GM19035 (cell line): ENCODE measurements around the gene IPO5.
"Not testable (repeated sequence)": the region's sequence is repeated elsewhere in the genome, so short reads cannot be mapped to it uniquely, and the experiment has no call there.

Experiments
- ATAC-seq: cut with Tn5 transposase; IDR thresholded peaks from one replicate; pipeline ENCODE4 v1.9.1; 2021; ENCODE audit not compliant: unreplicated experiment

The IPO5 gene

GRCh38 chr13:97948041-97948440, 5.4 kb upstream of the IPO5 start:
- ATAC-seq = no peak

DNA sequence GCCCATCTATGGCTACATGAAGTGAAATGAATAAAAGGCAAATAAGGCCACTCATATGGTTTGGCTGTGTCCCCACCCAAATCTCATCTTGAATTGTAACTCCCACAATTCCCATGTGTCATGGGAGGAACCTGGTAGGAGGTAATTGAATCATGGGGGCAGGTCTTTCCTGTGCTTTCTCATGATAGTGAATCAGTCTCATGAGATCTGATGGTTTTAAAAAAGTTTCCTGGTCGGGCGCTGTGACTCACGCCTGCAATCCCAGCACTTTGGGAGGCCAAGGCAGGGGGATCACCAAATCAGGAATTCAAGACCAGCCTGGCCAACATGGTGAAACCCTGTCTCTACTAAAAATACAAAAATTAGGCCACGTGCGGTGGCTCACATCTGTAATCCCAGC, 4.2 kb upstream of the IPO5 start:
- not testable (repeated sequence) for ATAC-seq

GRCh38 chr13:97951376-97951775, 2.1 kb upstream of the IPO5 start:
- no peak for ATAC-seq

GRCh38 chr13:97952831-97953230, 644 bp upstream of the IPO5 start:
- ATAC-seq = peak; percentile 64

DNA sequence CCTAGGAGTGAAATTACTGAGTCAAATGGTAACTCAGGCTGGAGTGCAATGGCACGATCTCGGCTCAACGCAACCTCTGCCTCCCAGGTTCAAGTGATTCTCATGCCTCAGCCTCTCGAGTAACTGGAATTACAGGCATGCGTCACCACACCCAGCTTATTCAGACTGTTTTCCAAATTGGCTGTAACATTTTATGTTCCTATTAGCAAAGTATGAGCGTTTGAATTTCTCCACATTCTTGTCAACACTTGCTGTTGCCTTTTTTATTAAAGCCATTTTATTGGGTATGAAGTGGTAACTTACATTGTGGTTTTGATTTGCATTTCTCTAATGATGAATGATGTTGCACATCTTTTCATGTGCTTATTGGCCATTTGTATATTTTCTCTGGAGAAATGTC, 7.9 kb downstream of the IPO5 start:
- no peak for ATAC-seq

GRCh38 chr13:97962887-97963286, 9.4 kb downstream of the IPO5 start:
- no peak for ATAC-seq

DNA sequence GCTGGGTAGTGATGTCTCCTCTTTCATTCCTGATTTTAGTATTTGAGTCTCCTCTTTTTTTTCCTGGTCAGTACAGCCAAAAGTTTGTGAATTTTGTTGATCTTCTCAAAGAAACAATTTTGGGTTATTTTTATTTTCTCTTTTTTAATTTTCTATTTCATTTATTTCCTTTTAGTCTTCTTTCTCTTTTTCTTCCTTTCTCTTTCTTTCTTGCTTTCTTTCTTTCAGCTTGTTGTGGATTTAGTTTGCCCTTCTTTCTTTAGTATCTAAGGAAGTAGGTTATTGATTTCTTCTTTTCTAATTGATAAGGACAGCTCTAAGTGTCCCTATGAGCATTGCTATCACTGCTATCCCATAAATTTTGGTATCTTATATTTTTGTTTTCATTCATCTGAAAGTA, 13.8 kb downstream of the IPO5 start:
- no peak for ATAC-seq

- ATAC-seq = no peak
Observed at GRCh38 chr13:97967948-97968347, 14.5 kb downstream of the IPO5 start.

DNA sequence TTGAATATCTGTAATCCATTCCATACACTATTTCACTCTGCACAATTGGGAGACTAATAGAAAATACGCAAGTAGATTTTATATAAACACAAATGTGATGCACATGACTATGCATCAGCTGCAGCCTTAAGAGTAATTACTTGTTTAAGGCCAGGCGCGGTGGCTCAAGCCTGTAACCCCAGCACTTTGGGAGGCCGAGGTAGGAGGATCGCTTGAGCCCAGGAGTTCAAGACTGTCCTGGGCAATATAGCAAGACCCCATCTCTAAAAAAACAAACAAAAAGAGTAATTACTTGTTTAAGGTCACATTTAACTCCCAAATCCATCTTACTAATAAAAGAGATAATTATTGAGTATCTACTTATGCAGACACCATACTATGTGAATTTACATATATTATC, 18.0 kb downstream of the IPO5 start:
- no peak for ATAC-seq

- ATAC-seq = no peak
Observed at GRCh38 chr13:97974773-97975172, 21.3 kb downstream of the IPO5 start.

DNA sequence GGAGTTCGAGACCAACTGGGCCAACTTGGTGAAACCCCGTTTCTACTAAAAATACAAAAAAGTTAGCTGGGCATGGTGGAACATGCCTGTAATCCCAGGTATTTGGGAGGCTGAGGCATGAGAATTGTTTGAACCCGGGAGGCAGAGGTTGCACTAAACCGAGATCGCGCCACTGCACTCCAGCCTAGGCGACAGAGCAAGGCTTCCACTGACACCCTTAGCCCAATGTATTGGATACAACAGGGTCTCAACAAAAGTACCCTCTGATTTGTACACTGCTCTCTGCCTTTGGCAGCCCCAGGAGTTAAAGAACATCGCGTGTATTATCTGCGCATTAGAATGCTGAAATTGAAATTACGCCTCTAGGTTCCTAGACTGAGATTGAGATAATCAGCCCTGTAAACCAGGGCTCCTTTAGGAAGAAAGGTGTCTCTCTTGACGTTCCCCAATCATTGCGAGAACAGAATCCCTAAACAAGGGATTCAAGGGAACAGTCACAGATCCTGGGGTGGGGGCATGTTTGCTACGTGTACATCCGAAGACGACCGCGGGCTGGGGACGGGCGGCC, 21.9 kb downstream of the IPO5 start:
- peak; percentile 1 for ATAC-seq

DNA sequence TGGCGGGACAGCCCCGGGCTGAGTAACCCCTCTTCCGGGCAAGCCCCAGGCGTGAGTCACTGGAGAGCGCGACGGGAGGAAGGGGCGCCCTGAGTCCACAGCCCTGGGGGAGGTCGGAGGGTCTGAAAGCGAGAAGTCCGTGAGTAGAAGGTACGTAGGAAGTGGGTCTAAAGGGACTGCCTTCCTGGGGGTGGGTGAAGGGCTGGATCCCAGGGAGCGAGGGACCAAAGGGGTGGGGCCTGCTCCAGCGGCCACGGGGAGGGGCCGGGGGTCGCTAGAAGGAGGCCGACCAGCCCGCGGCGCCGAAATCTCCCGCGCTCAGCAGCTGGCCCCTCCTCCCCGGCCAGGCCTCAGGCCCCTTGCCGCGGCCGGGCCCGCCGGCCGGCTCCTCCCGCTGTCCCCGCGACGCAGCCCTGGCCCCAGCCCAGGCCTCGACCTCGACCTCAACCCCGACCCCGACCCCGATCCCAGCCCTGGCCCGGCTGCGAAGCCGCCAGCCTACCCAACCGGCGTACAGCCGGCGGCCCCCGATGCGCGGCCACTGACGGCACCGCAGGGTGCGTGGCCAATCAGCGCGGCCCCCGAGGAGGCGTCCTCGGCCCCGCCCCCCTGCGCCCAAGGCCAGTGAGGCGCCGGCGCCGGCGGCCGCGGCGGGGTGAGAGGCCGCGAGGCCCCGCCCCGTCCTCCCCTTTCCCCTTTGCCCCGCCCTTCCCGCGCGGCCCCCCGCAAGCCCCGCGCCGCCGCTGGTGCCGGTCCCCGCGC, 22.6 kb downstream of the IPO5 start:
- peak; percentile 88 for ATAC-seq

DNA sequence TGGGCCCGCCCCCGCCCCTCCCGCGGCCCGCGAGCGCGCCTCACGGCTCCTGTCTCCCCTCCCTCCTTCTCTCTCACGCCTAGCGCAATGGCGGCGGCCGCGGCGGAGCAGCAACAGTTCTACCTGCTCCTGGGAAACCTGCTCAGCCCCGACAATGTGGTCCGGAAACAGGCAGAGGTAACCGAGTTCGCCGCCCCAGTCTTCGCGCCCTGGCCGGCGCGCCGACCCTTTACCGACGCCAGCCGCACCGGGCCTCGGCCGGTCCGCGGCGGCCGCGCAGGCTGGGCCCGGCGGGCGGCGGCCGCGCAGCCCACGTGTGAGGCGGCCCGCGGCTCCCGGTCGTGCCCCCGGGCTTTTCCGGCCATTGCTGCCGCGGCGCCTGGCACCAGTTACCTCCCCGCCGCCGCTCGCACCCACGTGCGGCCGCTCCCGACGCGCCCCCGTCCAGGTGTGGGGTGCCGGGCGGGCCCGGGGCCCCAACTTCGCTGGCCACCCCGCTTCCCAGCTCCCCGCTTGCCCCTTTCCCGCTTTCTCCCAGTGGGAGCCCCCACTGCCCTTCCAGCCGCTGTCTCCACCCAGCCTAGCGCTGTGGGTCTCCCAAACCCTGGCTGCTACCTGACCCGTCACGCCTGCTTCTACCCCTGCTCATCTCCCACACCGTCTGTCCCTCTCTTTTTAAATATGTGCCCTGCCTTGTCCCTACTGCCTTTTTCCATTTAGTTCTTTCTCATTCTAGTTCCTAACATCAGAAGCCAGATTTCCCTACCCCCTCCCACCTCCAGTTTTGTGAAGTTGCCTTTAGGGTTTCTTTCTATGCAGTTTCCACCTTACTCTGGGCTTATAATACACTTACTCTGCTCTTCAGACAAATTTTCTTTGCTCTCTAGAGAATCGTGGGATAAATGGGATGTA, 23.4 kb downstream of the IPO5 start:
- ATAC-seq = peak; percentile 34

DNA sequence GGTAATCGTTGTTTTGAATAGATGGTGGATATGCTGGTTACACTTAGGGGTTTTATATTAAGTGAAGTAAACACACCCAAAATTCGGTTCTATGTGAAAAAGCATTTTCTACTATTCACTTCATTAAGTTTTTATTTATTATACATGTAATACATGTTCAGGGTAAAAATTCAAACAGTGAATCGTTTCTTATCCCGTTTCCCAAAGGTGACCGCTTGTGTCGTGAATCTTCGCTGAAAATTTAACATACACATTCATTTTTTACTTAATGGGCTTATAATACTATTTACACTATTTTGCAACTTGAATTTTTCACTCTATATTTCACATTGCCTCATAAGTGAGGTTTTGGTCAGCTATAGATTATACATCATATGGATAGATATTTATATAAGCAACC, 24.5 kb downstream of the IPO5 start:
- no peak for ATAC-seq

GRCh38 chr13:97978651-97979050, 25.2 kb downstream of the IPO5 start:
- no peak for ATAC-seq

- no peak for ATAC-seq
Observed at GRCh38 chr13:97979051-97979450, 25.6 kb downstream of the IPO5 start.

DNA sequence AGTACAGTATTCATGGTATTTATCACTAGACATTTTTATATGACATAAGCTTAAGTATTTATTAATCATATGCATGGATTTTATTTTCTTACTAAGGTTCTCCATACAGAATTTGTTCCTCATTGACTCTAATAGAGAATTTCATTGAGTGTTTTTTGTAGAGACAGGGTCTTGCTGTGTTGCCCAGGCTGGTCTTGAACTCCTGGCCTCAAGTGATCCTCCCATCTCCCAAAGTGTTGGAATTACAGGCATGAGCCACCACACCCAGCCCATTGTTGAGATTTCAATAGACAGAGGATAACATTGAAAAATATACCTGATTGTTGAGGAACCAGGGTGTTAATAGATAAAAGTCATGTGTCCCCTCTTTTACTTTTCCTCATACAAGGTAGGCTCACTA, 26.1 kb downstream of the IPO5 start:
- no peak for ATAC-seq

- ATAC-seq = no peak
Observed at GRCh38 chr13:97982286-97982685, 28.8 kb downstream of the IPO5 start.

DNA sequence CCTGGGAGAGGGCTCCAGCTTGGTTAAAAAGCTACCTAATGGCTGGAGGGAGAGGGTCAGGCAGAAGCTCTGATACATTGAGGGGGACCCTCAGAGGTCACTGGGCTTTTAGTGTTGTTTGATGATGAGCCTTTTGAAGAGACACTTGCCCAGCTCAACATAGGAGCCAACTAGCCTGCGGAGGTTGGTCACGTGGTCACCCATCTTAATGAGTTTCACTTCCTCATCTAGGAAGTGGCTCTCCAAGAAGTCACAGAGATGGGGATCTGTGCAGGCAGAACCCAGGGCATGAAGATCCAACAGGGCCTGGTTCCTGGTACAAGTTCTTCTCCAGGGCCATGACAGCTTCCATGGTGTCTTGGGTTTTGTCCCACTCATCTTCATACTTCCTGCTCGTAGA, 33.4 kb downstream of the IPO5 start:
- no peak for ATAC-seq

- ATAC-seq = no peak
Observed at GRCh38 chr13:97999653-98000052, 46.2 kb downstream of the IPO5 start.

DNA sequence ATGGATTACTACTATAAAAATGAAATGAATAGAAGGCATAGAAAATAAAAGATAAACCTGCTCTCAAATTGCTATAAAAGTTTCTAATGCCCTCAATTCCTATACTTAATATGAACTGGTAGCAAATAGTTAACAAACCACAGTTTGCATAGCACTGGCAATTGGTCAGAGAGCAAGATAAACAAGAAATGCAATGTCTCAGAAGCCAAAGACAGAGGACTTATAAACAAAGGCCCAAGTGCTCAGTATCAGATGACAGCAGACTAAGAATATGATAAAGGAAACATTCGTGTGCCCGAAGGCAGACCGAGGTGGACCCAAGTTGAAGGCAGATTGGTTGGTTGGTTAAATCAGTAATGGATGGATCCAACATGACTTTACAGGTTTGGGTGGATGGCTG, 50.6 kb downstream of the IPO5 start:
- ATAC-seq = no peak

DNA sequence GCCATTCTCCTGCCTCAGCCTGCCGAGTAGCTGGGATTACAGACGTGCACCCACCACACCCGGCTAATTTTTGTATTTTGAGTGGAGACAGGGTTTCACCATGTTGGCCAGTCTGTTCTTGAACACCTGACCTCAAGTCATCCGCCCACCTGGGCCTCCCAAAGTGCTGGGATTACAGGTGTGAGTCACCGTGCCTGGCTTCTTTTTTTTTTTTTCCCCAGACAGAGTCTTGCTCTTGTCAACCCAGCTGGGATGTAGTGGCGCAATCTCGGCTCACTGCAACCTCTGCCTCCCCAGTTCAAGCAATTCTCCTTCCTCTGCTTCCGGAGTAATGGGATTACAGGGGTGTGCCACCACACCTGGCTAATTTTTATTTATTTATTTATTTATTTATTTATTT, 51.5 kb downstream of the IPO5 start:
- not testable (repeated sequence) for ATAC-seq
